Activated naive CD4-positive, alpha-beta T cell treated with anti-CD3 and anti-CD28 coated beads, Interleukin-2, amount 50 U/mL, for 72 hours (primary cell): ENCODE results near the gene TUBGCP6. TPM values are rescaled to one million over a fixed set of nuclear protein-coding genes. Genes with fewer than 3 reads are reported as not detected.

Experiments
- ATAC-seq, 2 donors: fragments of 150-1000 bp; cut with Tn5 transposase; 2 replicates each; pipeline ENCODE4 v1.10.0; 2021; ENCODE audit warnings: mild to moderate bottlenecking in 2 of 2, moderate library complexity in 2 of 2
- DNase-seq, 2 donors: peaks; one replicate each; pipeline ENCODE4 v3.0.0; 2021 to 2022; ENCODE audit warnings: low spot score in 2 of 2
- H3K27ac Mint-ChIP-seq, 2 donors: one replicate each; pipeline ENCODE4 v1.8.0; 2022; ENCODE audit warnings: mild to moderate bottlenecking in 2 of 2, mixed read lengths in 2 of 2
- H3K36me3 Mint-ChIP-seq, 2 donors: one replicate each; pipeline ENCODE4 v1.8.0; 2022; ENCODE audit warnings: mixed read lengths in 2 of 2
- H3K9me3 Mint-ChIP-seq, 2 donors: one replicate each; pipeline ENCODE4 v1.8.0; 2022; ENCODE audit warnings: mixed read lengths in 2 of 2
- total RNA-seq, 2 donors: library from RNA; stranded (reverse); gene quantifications; one replicate each; pipeline ENCODE4 v1.2.3, GENCODE V29; 2022

The TUBGCP6 gene
- total RNA-seq, 2 donors from 2014 or later = 49.6 to 50.9 TPM

DNA sequence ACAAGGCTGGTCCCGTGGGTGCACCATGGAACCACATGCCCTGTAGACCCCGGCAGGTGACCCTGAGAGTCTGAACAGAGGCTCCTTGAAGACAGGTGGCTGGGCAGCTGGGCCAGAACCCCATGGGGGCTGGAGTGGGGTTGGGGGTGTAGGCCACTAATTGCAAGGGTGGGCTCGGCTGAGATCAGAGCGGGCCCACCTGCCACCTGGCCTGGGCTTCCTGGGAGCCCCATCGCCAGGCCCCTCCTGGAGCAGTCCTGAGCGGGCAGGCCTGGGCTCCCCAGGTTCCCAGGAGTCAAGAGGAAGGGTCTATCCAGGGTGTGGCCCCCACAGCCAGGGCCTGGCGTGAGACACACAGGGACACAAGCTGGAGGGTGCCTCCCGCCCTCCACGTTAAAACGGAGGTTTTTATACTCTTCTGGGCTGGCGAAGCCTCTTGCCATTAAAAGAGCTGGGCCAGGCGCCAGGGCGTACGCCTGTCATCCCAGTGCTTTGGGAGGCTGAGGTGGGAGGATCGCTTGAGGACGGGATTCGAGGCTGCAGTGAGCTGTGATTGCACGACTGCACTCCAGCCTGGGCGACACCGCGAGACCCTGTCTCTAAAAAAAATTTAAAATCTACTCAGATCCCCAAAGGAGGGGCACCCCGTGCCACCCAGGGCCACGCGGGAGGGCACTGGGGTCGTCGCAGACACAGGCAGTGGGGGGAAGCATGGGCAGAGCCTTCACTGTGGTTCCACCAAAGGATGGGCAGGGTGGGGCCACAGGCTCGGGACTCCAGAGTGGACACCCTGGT lies 63.9 kb downstream of the TUBGCP6 start:
- Mint-ChIP-seq H3K36me3 (no peaks in the 10 kb centered on the region), H3K9me3 (no peaks in the 10 kb centered on the region), H3K27ac (no peak overlapping the region)
- DNase-seq (no peak), ATAC-seq (no peak)

DNA sequence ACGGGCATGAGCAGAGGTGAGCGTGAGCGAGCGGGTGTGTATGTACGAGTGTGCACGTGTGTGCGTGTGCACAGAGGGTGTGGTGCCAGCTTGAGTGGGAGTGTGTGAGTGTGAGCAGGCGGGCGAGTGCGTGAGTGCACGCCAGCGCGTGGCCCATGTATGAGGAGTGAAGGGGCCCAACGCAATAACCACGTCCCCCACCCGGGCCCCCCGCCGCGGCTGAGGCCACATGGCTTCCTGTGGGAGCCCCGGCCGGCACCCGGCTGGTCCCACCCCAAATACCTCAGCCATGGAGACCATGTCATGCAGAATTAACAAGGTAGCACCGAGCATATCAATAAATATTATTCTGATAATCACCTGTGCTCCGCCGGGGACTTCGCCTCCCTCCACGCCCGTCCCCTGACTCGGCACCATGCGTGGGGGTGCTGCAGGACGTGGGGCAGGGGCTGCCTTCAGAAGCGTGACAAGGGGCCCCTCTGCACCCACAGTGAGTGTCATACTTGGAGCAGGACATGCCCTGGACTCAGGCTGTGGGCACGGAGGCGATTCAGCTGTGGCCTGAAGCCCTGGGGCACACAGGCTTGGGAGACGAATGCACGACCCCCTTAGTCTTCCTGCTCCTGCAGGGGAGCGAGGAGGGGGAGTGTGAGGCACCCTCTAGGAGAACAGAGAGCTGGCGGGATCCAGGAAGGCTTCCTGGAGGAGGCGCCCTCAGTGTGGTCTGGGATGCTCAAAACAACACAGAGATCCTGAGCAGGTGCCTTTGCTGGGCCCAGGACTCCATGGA lies 64.7 kb downstream of the TUBGCP6 start:
- Mint-ChIP-seq H3K9me3 (no peaks in the 10 kb centered on the region), H3K27ac (no peak overlapping the region), H3K36me3 (no peaks in the 10 kb centered on the region)
- DNase-seq = no peak
- no peak for ATAC-seq

DNA sequence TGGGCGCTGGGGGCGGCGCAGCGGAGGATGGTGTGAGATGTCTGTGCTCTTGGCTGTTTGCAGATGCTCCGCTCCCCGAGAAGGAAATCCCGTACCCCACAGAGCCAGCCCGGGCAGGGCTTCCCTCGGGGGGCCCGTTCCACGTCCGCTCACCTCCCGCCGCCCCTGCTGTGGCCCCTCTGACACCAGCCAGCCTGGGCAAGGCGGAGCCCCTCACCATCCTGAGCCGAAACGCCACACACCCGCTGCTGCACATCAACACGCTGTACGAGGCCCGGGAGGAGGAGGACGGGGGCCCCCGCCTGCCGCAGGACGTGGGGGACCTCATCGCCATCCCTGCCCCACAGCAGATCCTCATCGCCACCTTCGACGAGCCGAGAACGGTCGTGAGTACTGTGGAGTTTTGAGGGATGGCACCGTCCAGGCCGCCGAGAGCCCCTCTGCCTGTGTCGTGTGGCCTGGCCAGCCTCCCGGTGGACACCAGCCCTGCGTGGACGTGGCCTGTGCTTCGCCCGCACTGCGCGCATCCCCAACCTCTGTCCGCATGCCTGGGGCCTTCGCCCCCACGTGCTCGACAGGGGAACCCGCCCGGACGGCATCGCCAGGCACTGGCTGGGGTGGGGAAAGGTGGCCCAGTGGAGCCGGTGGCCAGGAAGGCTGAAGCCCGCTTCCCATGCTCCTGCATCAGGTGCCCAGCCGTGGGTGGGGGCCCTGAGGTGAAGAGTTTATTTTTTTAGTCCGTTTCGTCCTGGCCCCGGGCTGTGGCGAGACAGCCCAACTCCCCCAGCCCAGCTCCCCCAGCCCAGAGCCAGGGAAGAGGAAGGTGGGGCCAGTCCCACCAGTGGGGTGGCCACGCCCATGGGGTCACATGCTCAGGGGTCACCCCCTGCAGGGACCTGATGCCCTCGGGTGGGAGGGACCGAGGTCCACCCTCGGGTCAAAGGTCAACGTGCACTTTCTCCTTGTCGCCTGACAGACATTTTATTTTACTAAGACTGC lies 65.7 kb downstream of the TUBGCP6 start:
- no peak for DNase-seq
- no peak for ATAC-seq
- Mint-ChIP-seq H3K36me3 (no peaks in the 10 kb centered on the region), H3K9me3 (no peaks in the 10 kb centered on the region), H3K27ac (no peak overlapping the region)

DNA sequence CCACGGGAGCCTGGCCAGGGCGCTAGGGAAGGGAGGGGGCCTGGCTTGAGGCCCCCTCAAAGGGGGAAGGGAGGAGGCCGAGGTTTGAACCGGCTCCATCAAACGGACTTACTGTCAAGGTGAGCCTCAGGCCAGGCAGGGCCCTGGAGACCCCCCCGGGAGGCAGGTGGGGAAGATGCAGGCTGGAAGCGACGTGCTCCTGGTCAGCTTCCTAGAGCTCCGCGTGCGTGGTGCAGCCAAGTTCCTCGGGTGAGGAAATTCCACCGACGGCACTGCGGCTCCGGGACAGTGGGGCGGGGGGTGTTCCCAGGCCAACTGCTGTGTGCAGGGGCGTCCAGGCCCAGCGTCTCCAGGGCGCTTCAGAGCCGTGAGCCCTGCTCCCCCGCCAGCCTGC lies 66.4 kb downstream of the TUBGCP6 start:
- Mint-ChIP-seq H3K36me3 (no peaks in the 10 kb centered on the region), H3K27ac (no peak overlapping the region), H3K9me3 (no peaks in the 10 kb centered on the region)
- ATAC-seq (no peak), DNase-seq (no peak)

DNA sequence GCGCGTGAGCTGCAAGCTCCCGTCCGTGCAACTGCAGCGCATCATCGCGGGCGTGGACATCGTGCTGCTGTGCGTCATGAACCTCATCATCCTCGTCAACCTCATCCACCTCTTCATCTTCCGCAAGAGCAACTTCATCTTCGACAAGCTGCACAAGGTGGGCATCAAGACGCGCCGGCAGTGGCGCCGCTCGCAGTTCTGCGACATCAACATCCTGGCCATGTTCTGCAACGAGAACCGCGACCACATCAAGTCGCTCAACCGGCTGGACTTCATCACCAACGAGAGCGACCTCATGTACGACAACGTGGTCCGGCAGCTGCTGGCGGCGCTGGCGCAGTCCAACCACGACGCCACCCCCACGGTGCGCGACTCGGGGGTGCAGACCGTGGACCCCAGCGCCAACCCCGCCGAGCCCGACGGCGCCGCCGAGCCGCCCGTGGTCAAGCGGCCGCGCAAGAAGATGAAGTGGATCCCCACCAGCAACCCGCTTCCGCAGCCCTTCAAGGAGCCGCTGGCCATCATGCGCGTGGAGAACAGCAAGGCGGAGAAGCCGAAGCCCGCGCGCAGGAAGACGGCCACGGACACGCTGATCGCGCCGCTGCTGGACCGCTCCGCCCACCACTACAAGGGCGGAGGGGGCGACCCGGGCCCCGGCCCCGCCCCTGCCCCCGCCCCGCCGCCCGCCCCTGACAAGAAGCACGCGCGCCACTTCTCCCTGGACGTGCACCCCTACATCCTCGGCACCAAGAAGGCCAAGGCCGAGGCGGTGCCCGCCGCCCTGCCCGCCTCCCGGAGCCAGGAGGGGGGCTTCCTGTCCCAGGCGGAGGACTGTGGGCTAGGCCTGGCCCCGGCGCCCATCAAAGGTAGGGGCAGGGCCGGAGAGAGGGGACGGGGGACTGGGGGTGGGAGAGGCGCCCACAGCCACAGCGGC lies 67.0 kb downstream of the TUBGCP6 start:
- no peak for ATAC-seq
- no peaks in the 10 kb centered on the region for H3K36me3 Mint-ChIP-seq
- H3K27ac Mint-ChIP-seq = no peak overlapping the region
- DNase-seq = no peak
- no peaks in the 10 kb centered on the region for H3K9me3 Mint-ChIP-seq

DNA sequence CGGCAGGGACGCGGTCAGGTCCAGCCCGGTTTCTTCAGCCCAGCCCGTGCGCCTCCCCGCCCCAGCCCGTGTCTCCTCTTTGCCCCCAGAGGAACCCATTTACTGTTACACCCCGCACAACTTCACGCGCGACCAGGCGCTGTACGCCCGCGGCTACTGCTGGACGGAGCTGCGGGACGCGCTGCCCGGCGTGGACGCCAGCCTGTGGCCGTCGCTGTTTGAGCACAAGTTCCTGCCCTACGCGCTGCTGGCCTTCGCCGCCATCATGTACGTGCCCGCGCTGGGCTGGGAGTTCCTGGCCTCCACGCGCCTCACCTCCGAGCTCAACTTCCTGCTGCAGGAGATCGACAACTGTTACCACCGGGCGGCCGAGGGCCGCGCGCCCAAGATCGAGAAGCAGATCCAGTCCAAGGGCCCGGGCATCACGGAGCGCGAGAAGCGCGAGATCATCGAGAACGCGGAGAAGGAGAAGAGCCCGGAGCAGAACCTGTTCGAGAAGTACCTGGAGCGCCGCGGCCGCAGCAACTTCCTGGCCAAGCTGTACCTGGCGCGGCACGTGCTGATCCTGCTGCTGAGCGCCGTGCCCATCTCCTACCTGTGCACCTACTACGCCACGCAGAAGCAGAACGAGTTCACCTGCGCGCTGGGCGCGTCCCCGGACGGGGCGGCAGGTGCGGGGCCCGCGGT lies 67.8 kb downstream of the TUBGCP6 start:
- Mint-ChIP-seq H3K27ac (no peak overlapping the region), H3K9me3 (no peaks in the 10 kb centered on the region), H3K36me3 (no peaks in the 10 kb centered on the region)
- DNase-seq = no peak
- ATAC-seq = no peak

DNA sequence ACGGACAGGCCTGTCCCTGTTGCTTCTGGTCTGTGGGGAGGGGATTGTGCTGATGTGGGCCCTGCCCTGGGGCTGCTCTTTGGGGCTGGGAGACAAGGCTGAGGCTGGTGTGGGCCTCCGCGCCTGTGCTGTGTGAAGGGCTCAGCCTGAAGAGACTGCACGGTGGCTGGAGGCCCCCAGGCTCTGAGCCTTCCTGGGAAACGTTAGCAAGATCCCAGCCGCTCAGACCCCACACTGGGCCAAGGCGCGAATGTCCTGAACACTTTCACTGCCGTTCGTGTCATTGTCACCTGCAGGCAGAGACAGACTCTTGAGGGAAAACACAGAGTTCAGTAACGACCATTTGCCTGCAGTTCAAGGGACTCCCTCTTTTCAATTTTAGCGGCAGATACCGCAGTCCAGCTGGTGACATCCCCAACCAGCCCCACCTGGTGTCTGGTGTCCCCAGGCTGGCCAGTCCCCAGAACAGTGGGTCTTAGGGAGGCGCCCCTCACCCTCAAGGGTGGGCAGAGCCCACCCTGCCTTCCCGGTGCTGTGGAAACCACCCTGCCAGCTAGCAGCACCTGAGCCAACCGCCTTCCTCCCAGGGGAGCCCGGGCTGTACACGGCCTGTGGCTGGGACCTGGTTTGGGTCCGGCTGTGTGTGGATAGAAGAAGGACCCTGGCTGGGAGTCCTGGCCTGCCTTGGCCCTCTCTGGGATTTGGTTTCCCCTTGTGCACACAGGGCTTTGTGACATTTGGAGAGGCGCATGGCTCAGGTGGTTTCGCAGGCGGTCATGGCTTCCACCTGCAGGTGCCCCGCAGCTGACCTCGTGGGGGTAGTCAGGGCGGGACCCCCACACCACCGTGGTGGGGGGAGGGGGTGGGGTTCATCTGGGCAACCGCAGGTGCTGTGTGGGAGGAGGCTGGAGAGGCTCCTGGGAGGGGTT lies 68.6 kb downstream of the TUBGCP6 start:
- no peaks in the 10 kb centered on the region for H3K36me3 Mint-ChIP-seq
- no peak for DNase-seq
- ATAC-seq = no peak
- H3K9me3 Mint-ChIP-seq = no peaks in the 10 kb centered on the region
- no peak overlapping the region for H3K27ac Mint-ChIP-seq

DNA sequence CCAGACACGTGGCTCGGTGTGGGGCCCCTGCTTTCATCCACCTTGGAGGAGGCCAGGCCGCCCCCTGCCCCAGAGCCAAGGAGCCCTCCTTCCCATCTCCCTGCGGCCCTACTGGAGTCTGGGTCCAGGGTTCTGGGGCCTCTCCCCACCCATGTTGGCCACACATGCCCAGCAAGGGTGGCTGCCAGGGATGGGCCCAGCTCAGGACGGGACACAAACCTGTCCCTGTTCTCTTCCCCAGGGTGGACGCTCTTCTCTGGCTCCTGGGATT lies 69.7 kb downstream of the TUBGCP6 start:
- Mint-ChIP-seq H3K27ac (no peak overlapping the region), H3K36me3 (no peaks in the 10 kb centered on the region), H3K9me3 (no peaks in the 10 kb centered on the region)

DNA sequence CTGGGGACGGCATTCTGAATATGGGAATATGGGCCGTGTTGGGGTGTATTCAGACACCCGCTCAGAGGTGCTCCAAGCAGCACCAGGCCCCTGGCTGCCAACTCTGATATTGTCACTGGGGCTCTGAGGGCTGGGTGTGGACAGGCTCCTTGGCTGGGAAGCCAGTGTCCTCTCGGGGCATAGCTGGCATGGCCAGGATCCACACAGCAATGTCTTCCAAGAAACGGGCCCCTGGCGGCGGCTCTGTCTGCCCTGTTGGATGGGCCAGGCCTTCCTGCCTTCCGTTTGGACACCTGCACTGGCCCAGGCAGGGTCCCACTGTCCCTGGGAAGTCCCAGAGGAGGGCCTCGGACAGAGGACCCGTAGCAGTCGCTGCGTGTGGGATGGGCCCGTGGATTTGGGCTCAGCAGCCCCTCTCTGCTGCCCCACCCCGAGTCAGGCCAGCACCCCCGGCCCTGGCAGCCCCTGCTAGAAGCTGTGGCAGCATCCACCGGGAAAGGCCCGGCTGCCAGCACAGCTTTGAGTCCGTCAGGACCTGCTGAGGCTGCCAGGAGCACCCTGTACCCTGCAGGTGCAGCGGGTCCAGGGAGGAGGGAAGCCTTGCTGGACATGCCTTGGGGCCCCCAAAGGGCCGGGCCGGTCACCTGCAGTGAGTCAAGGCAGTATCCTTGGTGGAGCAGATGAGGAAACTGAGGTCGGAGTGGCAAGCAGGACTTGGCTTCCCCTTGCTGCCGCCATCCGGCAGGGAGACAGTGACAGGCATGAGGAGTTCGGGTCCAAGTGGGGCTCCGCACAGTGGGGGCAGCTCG lies 70.2 kb downstream of the TUBGCP6 start:
- no peak overlapping the region for H3K27ac Mint-ChIP-seq
- ATAC-seq = no peak

More for the DNA sequence above, 69.7 kb downstream of the TUBGCP6 start:
- no peak for ATAC-seq
- DNase-seq = no peak

DNA sequence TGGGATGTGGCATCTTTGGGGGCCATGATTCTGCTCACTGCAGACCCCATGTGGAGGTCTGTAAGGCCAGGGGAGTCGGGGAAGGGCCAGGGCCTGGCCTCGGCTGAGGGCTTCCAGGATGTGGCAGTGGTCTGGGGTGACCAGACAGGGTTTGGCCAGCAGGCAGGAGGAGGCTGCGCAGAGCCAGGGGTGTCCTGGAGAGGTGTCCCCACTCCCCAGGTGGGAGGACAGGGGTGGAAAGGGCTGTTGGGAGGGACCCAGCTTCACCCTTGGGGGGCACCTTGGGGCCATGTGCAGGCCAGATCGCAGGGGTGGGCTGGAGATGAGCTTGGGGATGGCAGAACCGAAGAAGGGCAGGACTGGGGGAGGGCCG lies 70.9 kb downstream of the TUBGCP6 start:
- no peaks in the 10 kb centered on the region for H3K36me3 Mint-ChIP-seq
- DNase-seq (no peak), ATAC-seq (no peak)
- H3K9me3 Mint-ChIP-seq = no peaks in the 10 kb centered on the region
- H3K27ac Mint-ChIP-seq = no peak overlapping the region

More for the DNA sequence above, 70.2 kb downstream of the TUBGCP6 start:
- H3K36me3 Mint-ChIP-seq = no peaks in the 10 kb centered on the region
- no peaks in the 10 kb centered on the region for H3K9me3 Mint-ChIP-seq
- no peak for DNase-seq

DNA sequence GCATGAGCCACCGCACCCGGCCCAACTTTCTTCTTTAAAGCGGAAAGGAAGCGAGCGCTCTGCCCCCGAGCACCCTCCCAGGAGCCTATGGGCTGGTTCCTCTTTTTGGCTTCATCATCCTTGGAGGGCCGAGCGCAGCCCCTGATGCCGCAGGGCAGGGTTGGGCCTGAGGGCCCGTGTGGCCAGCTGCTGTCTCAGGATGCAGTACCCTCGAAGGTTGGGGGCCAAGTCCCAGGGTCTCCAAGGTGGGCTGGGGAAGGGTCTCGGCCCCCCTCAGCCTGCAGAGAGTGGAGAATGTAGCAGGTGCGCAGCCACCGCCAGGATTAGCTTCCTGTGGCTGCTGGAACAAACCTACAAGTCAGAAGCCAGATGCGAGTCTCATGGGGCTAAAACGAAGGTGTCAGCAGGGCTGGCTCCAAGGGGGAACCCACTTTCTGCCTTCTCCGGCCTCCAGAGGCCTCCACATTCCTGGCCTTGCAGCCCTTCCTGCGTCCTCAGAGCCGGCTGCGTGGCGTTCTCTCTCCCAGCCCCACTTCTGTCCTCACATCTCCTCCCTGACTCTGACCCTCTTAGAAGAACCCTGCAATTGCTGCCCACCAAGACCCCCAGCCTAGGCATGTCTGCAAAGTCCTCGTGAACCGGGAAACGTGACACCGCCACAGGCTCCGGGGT lies 71.4 kb downstream of the TUBGCP6 start:
- no peak for ATAC-seq

DNA sequence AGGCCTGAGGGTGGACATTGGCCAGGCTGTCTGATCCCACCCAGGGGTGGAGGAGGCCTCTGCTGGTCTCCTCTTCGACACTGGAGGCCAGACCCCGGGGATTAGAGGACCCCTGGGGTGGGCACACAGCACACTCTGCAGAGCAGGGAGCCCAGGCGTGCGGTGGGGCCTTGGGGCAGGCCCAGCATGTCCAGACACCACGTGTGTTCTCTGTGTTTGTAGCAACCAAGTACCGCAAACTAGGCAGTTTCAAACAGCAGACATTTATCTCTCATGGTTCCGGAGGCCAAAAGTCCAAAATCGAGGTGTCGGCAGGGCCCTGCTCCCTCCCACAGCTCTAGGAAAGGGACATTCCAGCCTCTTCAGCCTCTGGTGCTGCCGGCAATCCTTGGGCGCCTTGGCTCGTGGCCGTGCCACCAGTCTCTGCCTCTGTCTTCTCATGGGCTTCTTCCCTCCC lies 72.8 kb downstream of the TUBGCP6 start:
- Mint-ChIP-seq H3K36me3 (no peaks in the 10 kb centered on the region), H3K27ac (peak overlapping the region in 1 of 2 donors; percentile 16), H3K9me3 (no peaks in the 10 kb centered on the region)
- ATAC-seq (no peak), DNase-seq (no peak)

More for the DNA sequence above, 71.4 kb downstream of the TUBGCP6 start:
- H3K27ac Mint-ChIP-seq = no peak overlapping the region
- DNase-seq = no peak
- H3K36me3 Mint-ChIP-seq = no peaks in the 10 kb centered on the region
- no peaks in the 10 kb centered on the region for H3K9me3 Mint-ChIP-seq

DNA sequence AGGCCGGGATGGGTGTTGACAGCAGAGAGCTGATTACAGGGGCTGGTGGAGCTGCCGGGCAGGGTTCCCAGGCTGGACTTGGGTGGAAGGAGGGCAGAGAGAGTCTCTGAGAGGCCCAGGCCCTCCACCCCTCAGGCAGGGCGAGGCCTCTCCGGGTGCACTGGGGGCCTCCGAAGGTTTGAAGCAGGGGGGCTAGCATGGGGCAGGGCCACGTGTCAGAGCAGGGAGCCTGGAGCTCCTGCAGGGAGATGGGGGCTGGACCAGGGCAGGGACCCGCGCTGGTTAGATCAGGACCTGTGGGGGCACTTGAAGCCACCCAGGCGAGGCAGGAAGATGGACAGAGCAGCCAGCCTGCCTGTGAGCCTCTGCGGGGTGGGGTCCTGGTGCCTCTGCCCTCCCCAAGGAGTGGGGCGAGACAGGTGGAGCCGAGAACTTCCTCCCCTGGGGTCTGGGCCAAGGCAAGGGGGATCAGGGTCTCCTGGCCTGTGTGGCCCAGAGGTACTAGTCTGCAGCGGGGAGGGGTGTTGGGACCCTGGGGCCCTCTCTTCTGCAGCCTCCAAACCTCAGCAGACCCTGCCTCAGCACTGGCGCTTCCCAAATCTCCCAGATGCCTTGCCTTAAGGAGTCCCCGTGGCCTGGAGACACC lies 73.4 kb downstream of the TUBGCP6 start:
- ATAC-seq = no peak
- peak in 1 of 2 donors; percentile 57 for DNase-seq
- no peaks in the 10 kb centered on the region for H3K36me3 Mint-ChIP-seq
- no peaks in the 10 kb centered on the region for H3K9me3 Mint-ChIP-seq
- H3K27ac Mint-ChIP-seq = peak overlapping the region; percentile 14 to 44
